MM.1S (cell line): ENCODE data around the gene PLEKHG5.

Experiments used
- DNase-seq: peaks from one replicate; pipeline ENCODE4 v3.0.0-alpha.2; 2015
- H2AFZ ChIP-seq: fragments of 300-600 bp; sonication (generic); 2 replicates; pipeline ENCODE4 v1.6.0; 2016; ENCODE audit warnings: antibody characterized with exemption, low read length
- H3F3A ChIP-seq: fragments of 300-600 bp; sonication (generic); 2 replicates; pipeline ENCODE4 v1.6.1; 2016; ENCODE audit warnings: mild to moderate bottlenecking, antibody characterized with exemption, low read length, moderate library complexity, mixed read lengths; ENCODE audit not compliant: insufficient read depth
- H3K27ac ChIP-seq: fragments of 300-600 bp; sonication (generic); 2 replicates; pipeline ENCODE4 v1.5.1; 2016; ENCODE audit warnings: mild to moderate bottlenecking, low read length
- H3K27me3 ChIP-seq: fragments of 300-600 bp; sonication (generic); replicated peaks from 2 replicates; pipeline ENCODE4 v1.6.0; 2016; ENCODE audit warnings: low read length; ENCODE audit not compliant: insufficient read depth
- H3K36me3 ChIP-seq: fragments of 300-600 bp; sonication (generic); replicated peaks from 2 replicates; pipeline ENCODE4 v1.6.1; 2016; ENCODE audit warnings: mild to moderate bottlenecking, low read length, mixed read lengths; ENCODE audit not compliant: insufficient read depth
- H3K4me1 ChIP-seq: fragments of 300-600 bp; sonication (generic); 2 replicates; pipeline ENCODE4 v1.6.1; 2016; ENCODE audit warnings: low read length, mixed read lengths
- H3K4me2 ChIP-seq: fragments of 300-600 bp; sonication (generic); 2 replicates; pipeline ENCODE4 v1.6.0; 2016; ENCODE audit warnings: low read depth, low read length
- H3K4me3 ChIP-seq: fragments of 300-600 bp; sonication (generic); 2 replicates; pipeline ENCODE4 v1.5.1; 2016; ENCODE audit warnings: low read length, mixed read lengths
- H3K79me2 ChIP-seq: fragments of 300-600 bp; sonication (generic); 2 replicates; pipeline ENCODE4 v1.6.1; 2016; ENCODE audit warnings: mixed run types, low read length, mixed read lengths
- H3K9ac ChIP-seq: fragments of 300-600 bp; sonication (generic); 2 replicates; pipeline ENCODE4 v1.6.1; 2016; ENCODE audit warnings: low read length, mixed read lengths
- H3K9me2 ChIP-seq: fragments of 300-600 bp; sonication (generic); replicated peaks from 2 replicates; pipeline ENCODE4 v1.6.1; 2016; ENCODE audit warnings: mild to moderate bottlenecking, low read length, mixed read lengths; ENCODE audit not compliant: insufficient read depth
- H3K9me3 ChIP-seq: fragments of 300-600 bp; sonication (generic); replicated peaks from 2 replicates; pipeline ENCODE4 v1.6.1; 2016; ENCODE audit warnings: mild to moderate bottlenecking, low read length, mixed read lengths; ENCODE audit not compliant: insufficient read depth
- H4K20me1 ChIP-seq: fragments of 300-600 bp; sonication (generic); 2 replicates; pipeline ENCODE4 v1.6.1; 2016; ENCODE audit warnings: mild to moderate bottlenecking, low read length, moderate library complexity, mixed read lengths; ENCODE audit not compliant: insufficient read depth
- EZH2 ChIP-seq: fragments of 300-600 bp; sonication (generic); optimal IDR thresholded peaks from 2 replicates; pipeline ENCODE3; 2017; ENCODE audit warnings: low read depth, mild to moderate bottlenecking, antibody characterized with exemption, low read length, mixed read lengths
- EZH2phosphoT487 ChIP-seq: fragments of 300-600 bp; sonication (generic); IDR thresholded peaks from 2 replicates; pipeline ENCODE4 v1.6.1; 2018; ENCODE audit warnings: antibody characterized with exemption, low read length
- TF ChIP-seq, protein P1 (sequence below): fragments of 300-600 bp; sonication (generic); IDR thresholded peaks from 2 replicates; pipeline ENCODE4 v1.5.1; 2016; ENCODE audit warnings: antibody characterized with exemption, low read length, mixed read lengths

The PLEKHG5 gene, protein sequence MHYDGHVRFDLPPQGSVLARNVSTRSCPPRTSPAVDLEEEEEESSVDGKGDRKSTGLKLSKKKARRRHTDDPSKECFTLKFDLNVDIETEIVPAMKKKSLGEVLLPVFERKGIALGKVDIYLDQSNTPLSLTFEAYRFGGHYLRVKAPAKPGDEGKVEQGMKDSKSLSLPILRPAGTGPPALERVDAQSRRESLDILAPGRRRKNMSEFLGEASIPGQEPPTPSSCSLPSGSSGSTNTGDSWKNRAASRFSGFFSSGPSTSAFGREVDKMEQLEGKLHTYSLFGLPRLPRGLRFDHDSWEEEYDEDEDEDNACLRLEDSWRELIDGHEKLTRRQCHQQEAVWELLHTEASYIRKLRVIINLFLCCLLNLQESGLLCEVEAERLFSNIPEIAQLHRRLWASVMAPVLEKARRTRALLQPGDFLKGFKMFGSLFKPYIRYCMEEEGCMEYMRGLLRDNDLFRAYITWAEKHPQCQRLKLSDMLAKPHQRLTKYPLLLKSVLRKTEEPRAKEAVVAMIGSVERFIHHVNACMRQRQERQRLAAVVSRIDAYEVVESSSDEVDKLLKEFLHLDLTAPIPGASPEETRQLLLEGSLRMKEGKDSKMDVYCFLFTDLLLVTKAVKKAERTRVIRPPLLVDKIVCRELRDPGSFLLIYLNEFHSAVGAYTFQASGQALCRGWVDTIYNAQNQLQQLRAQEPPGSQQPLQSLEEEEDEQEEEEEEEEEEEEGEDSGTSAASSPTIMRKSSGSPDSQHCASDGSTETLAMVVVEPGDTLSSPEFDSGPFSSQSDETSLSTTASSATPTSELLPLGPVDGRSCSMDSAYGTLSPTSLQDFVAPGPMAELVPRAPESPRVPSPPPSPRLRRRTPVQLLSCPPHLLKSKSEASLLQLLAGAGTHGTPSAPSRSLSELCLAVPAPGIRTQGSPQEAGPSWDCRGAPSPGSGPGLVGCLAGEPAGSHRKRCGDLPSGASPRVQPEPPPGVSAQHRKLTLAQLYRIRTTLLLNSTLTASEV

DNA sequence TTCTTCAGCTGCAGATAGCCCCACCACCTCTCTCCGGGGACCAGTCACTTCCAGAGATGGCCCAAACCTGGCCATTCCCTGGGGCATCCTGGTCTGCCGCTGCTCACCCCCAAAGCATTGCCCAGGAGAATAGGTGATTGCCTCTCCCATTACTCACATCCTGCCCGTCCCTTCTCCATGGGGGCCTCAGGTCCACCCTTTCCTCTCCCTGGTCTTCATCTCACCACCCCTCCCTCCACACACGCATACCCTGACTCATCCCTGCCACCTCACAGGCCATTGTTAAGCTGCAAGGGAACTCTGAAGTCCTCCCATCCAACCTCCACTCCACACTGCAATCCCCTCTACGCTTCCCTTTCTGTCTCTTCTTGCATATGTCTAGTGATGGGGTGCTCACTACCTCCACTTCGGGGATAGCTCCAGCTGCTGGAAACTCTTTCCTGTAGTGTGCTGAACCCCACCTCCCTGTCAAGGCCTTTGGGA lies at the start of gene PLEKHG5:
TSS of gene PLEKHG5 (minus strand) at position 188 of the 483 bp plus-strand sequence. CDS start 14,096 bp downstream, outside the sequence.
- Histone ChIP-seq H4K20me1 (no peaks in the 10 kb centered on the region), H3K27me3 (peaks cover 26% of the 10 kb centered on the region), H3F3A (no peaks in the 10 kb centered on the region), H3K36me3 (no peaks in the 10 kb centered on the region), H3K79me2 (no peaks in the 10 kb centered on the region), H3K4me3 (peak within 1 kb of the TSS; percentile 58), H2AFZ (peak within 1 kb of the TSS; percentile 49), H3K9me2 (no peaks in the 10 kb centered on the region), H3K9ac (peak within 1 kb of the TSS; percentile 78), H3K27ac (peak within 1 kb of the TSS; percentile 19; the same call in 1 of the 2 replicates), H3K4me2 (peak within 1 kb of the TSS; percentile 83), H3K4me1 (peaks cover 3% of the 10 kb centered on the region; the same call in 1 of the 2 replicates), H3K9me3 (no peaks in the 10 kb centered on the region)
- TF ChIP-seq, protein P1, sequence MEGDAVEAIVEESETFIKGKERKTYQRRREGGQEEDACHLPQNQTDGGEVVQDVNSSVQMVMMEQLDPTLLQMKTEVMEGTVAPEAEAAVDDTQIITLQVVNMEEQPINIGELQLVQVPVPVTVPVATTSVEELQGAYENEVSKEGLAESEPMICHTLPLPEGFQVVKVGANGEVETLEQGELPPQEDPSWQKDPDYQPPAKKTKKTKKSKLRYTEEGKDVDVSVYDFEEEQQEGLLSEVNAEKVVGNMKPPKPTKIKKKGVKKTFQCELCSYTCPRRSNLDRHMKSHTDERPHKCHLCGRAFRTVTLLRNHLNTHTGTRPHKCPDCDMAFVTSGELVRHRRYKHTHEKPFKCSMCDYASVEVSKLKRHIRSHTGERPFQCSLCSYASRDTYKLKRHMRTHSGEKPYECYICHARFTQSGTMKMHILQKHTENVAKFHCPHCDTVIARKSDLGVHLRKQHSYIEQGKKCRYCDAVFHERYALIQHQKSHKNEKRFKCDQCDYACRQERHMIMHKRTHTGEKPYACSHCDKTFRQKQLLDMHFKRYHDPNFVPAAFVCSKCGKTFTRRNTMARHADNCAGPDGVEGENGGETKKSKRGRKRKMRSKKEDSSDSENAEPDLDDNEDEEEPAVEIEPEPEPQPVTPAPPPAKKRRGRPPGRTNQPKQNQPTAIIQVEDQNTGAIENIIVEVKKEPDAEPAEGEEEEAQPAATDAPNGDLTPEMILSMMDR: no peak
- DNase-seq: no peak

DNA sequence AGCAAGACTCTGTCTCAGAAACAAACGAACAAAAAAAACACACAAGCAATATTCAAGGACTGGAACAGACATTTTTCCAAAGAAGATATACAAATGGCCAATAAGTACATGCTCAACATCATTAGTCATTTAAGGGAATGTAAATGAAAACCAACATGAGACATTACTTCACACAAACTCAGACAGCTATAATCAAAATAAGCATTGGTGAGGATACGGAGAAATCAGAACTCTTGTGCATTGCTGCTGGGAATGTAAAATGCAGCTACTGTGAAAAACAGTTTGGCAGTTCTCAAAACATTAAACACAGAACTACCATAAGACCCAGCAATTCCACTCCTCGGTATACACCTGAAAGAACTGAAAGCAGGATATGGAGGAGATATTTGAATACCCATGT lies 47.5 kb upstream of the PLEKHG5 start:
- Histone ChIP-seq H3K4me2 (no peak overlapping the region), H3K79me2 (no peaks in the 10 kb centered on the region), H3K4me1 (no peaks in the 10 kb centered on the region), H3F3A (no peaks in the 10 kb centered on the region), H3K9me2 (no peaks in the 10 kb centered on the region), H3K9me3 (no peaks in the 10 kb centered on the region), H2AFZ (no peak overlapping the region), H3K36me3 (no peaks in the 10 kb centered on the region), H3K4me3 (no peak overlapping the region), H3K9ac (no peak overlapping the region), H3K27me3 (no peaks in the 10 kb centered on the region), H4K20me1 (no peaks in the 10 kb centered on the region), H3K27ac (no peak overlapping the region)
- DNase-seq: no peak
- TF ChIP-seq EZH2phosphoT487: no peak
- TF ChIP-seq, protein P1: no peak
- no peak for TF ChIP-seq EZH2

DNA sequence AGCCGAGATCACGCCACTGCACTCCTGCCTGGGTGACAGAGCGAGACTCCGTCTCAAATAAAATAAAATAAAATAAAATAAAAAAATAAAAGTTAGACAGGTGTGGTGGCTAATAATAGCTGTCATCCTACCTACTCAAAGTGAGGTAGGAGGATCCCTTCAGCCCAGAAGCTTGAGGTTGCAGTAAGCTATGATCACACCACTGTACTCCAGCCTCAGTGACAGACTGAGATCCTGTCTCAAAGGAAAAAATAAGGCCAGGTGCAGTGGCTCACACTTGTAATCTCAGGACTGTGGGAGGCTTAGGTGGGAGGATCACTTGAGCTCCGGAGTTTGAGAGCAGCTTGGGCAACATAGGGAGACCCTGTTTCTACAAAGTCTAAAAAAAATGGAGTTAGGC lies 44.8 kb upstream of the PLEKHG5 start:
- TF ChIP-seq, protein P1: no peak
- no peak for TF ChIP-seq EZH2phosphoT487
- Histone ChIP-seq H3K9ac (no peak overlapping the region), H2AFZ (no peak overlapping the region), H3F3A (no peaks in the 10 kb centered on the region), H3K36me3 (0 out of 2 replicates have a peak, but pooled peaks cover 8% of the 10 kb centered on the region), H3K4me2 (no peak overlapping the region), H3K27me3 (no peaks in the 10 kb centered on the region), H3K9me2 (no peaks in the 10 kb centered on the region), H4K20me1 (no peaks in the 10 kb centered on the region), H3K79me2 (no peaks in the 10 kb centered on the region), H3K4me3 (no peak overlapping the region), H3K4me1 (no peaks in the 10 kb centered on the region), H3K27ac (no peak overlapping the region), H3K9me3 (no peaks in the 10 kb centered on the region)
- DNase-seq: no peak
